HCT116 (cell line): ENCODE data around the gene KRTAP9-9. TPM values are rescaled to one million over a fixed set of nuclear protein-coding genes. Genes with fewer than 3 reads are reported as not detected.

Experiments
- ATAC-seq: fragments of 200-7000 bp; cut with Tn5 transposase; 2 replicates; pipeline ENCODE4 v1.9.1; 2020; ENCODE audit warnings: mild to moderate bottlenecking, moderate library complexity
- BruUV-seq: library from RNA; stranded (reverse); fragments of 400-500 nt; replicated peaks from 2 replicates; lab custom pipeline; 2021; lab: Mats Ljungman, UMichigan
- CTCF ChIA-PET: fragments of 300-600 bp; sonication (Branson Sonifier 250); formaldehyde crosslinking; loops from one replicate; lab custom pipeline; 2021; ENCODE audit warnings: antibody characterized with exemption; lab: Charles Lee
- POLR2A ChIA-PET: fragments of 300-600, 350-600 bp; sonication (Branson Sonifier 250); formaldehyde crosslinking; loops from one replicate; lab custom pipeline; 2021; ENCODE audit warnings: antibody characterized with exemption; lab: Charles Lee
- RAD21 ChIA-PET, 2 experiments: fragments of 300-600 bp; sonication (Branson Sonifier 250); formaldehyde crosslinking; loops; one replicate each; lab custom pipeline; 2023; ENCODE audit warnings: low total read pairs in 2 of 2; ENCODE audit not compliant: uncharacterized antibody in 2 of 2, unreplicated experiment in 2 of 2, low non-redundant PET in 1 of 2; lab: Charles Lee
- DNase-seq: peaks from one replicate; pipeline ENCODE4 v3.0.0-alpha.2; 2010; ENCODE audit warnings: low read depth, low spot score
- H2AFZ ChIP-seq: fragments of 200-600 bp; shearing (Covaris generic), sonication (generic); 2 replicates; pipeline ENCODE4 v1.6.1; 2017; ENCODE audit warnings: low read depth, mixed run types, mixed read lengths, antibody characterized with exemption, low read length; ENCODE audit not compliant: poor library complexity, severe bottlenecking
- H3K27ac ChIP-seq: 2 replicates; pipeline ENCODE4 v1.5.1; 2012; ENCODE audit warnings: low read depth, low read length
- H3K27me3 ChIP-seq: fragments of 200-600 bp; sonication (generic); 2 replicates; pipeline ENCODE4 v1.6.1; 2016; ENCODE audit warnings: mixed run types, low read length, mixed read lengths; ENCODE audit not compliant: insufficient read depth
- H3K36me3 ChIP-seq, 2 experiments: fragments of 200-500 bp in 1 of 2; fragments of 200-600 bp in 1 of 2; sonication (Bioruptor generic) in 1 of 2; sonication (generic) in 1 of 2; 2 replicates each; pipeline versions ENCODE4 v1.5.1 to v1.6.1; 2014 to 2016; ENCODE audit warnings: low read length in 2 of 2, inconsistent platforms in 1 of 2, mixed read lengths in 1 of 2, mixed run types in 1 of 2; ENCODE audit not compliant: insufficient read depth in 2 of 2, control insufficient read depth in 1 of 2
- H3K4me1 ChIP-seq, 2 experiments: fragments of 200-600 bp in 1 of 2; sonication (generic) in 1 of 2; 2 replicates each; pipeline versions ENCODE4 v1.5.1 to v1.6.1; 2012 to 2017; ENCODE audit warnings: low read length in 2 of 2, inconsistent platforms in 1 of 2, mild to moderate bottlenecking in 1 of 2, mixed read lengths in 1 of 2, mixed run types in 1 of 2, moderate library complexity in 1 of 2; ENCODE audit not compliant: insufficient read depth in 2 of 2, control insufficient read depth in 1 of 2
- H3K4me2 ChIP-seq: fragments of 200-600 bp; sonication (generic); 2 replicates; pipeline ENCODE4 v1.6.1; 2017; ENCODE audit warnings: mixed run types, low read length, mixed read lengths
- H3K4me3 ChIP-seq, 2 experiments: fragments of 200-600 bp in 1 of 2; sonication (generic) in 1 of 2; replicated peaks in 1 of 2; 2 replicates each; pipeline ENCODE4 v1.5.1; 2011 to 2016; ENCODE audit warnings: low read length in 2 of 2, control low read depth in 1 of 2, low read depth in 1 of 2, mild to moderate bottlenecking in 1 of 2, mixed read lengths in 1 of 2, mixed run types in 1 of 2
- H3K79me2 ChIP-seq: fragments of 200-600 bp; sonication (generic); 2 replicates; pipeline ENCODE4 v1.6.1; 2017; ENCODE audit warnings: mild to moderate bottlenecking, mixed run types, low read length, moderate library complexity, mixed read lengths; ENCODE audit not compliant: insufficient read depth
- H3K9ac ChIP-seq: fragments of 200-600 bp; sonication (generic); 2 replicates; pipeline ENCODE4 v1.6.1; 2016; ENCODE audit warnings: low read length, mixed read lengths
- H3K9me2 ChIP-seq: fragments of 200-600 bp; sonication (generic), shearing (Covaris generic); 2 replicates; pipeline ENCODE4 v1.6.1; 2017; ENCODE audit warnings: mixed run types, mild to moderate bottlenecking, moderate library complexity; ENCODE audit not compliant: insufficient read depth
- H3K9me3 ChIP-seq, 2 experiments: fragments of 200-500 bp in 1 of 2; fragments of 200-600 bp in 1 of 2; sonication (Bioruptor generic) in 1 of 2; sonication (generic) in 1 of 2; 2 replicates each; pipeline ENCODE4 v1.6.1; 2014 to 2017; ENCODE audit warnings: low read length in 2 of 2, mixed read lengths in 2 of 2, inconsistent platforms in 1 of 2, low read depth in 1 of 2, mild to moderate bottlenecking in 1 of 2, mixed run types in 1 of 2, moderate library complexity in 1 of 2; ENCODE audit not compliant: control insufficient read depth in 1 of 2, insufficient read depth in 1 of 2
- H4K20me1 ChIP-seq: fragments of 200-600 bp; sonication (generic), shearing (Covaris generic); 2 replicates; pipeline ENCODE4 v1.6.1; 2017; ENCODE audit warnings: mixed run types, mild to moderate bottlenecking, moderate library complexity; ENCODE audit not compliant: insufficient read depth
- CBX3 ChIP-seq: IDR thresholded peaks from 2 replicates; pipeline ENCODE4 v1.6.1; 2012; ENCODE audit warnings: low read depth
- CEBPB ChIP-seq: IDR thresholded peaks from 2 replicates; pipeline ENCODE4 v1.6.1; 2012; ENCODE audit warnings: low read depth
- EGR1 ChIP-seq: IDR thresholded peaks from 2 replicates; pipeline ENCODE4 v1.6.1; 2012; ENCODE audit warnings: low read depth
- ELF1 ChIP-seq: IDR thresholded peaks from 2 replicates; pipeline ENCODE4 v1.6.1; 2012; ENCODE audit warnings: low read depth, borderline replicate concordance
- EZH2 ChIP-seq: fragments of 200-600 bp; sonication (generic); IDR thresholded peaks from 2 replicates; pipeline ENCODE4 v1.6.1; 2017; ENCODE audit warnings: antibody characterized with exemption, mixed run types
- EZH2phosphoT487 ChIP-seq: fragments of 200-600 bp; IDR thresholded peaks from 2 replicates; pipeline ENCODE4 v1.6.1; 2018; ENCODE audit warnings: antibody characterized with exemption, borderline replicate concordance
- FOSL1 ChIP-seq: IDR thresholded peaks from 2 replicates; pipeline ENCODE4 v1.6.1; 2012; ENCODE audit warnings: low read depth
- JUND ChIP-seq: IDR thresholded peaks from 2 replicates; pipeline ENCODE4 v1.6.1; 2012
- POLR2A ChIP-seq: IDR thresholded peaks from 2 replicates; pipeline ENCODE4 v1.7.0; 2011; ENCODE audit warnings: borderline replicate concordance; ENCODE audit not compliant: insufficient read depth, insufficient read length; ENCODE audit errors: extremely low read depth
- SIN3A ChIP-seq: IDR thresholded peaks from 2 replicates; pipeline ENCODE4 v1.6.1; 2012; ENCODE audit warnings: low read depth
- SP1 ChIP-seq: IDR thresholded peaks from 2 replicates; pipeline ENCODE4 v1.6.1; 2012; ENCODE audit warnings: low read depth
- SRF ChIP-seq: IDR thresholded peaks from 2 replicates; pipeline ENCODE4 v1.6.1; 2012; ENCODE audit warnings: low read depth
- YY1 ChIP-seq: IDR thresholded peaks from 2 replicates; pipeline ENCODE4 v1.6.1; 2011; ENCODE audit warnings: low read length, low read depth, moderate library complexity, mild to moderate bottlenecking; ENCODE audit not compliant: insufficient replicate concordance; ENCODE audit errors: extremely low read depth
- ZFX ChIP-seq: fragments of 450-650 bp; IDR thresholded peaks from 2 replicates; pipeline ENCODE4 v1.6.1; 2017
- ZNF274 ChIP-seq: fragments of 200-500 bp; sonication (Bioruptor generic); IDR thresholded peaks from 2 replicates; pipeline ENCODE4 v1.6.1; 2014; ENCODE audit warnings: mild to moderate bottlenecking, low read depth, low read length, inconsistent platforms
- intact Hi-C: fragments of 100-400 bp; cut with micrococcal nuclease; formaldehyde crosslinking; loops from 2 replicates; pipeline ENCODE4 v1.10.0; 2022
- total RNA-seq: library from RNA; stranded (reverse); gene quantifications from one replicate; pipeline ENCODE4 v1.2.1, GENCODE V29; 2021; ENCODE audit not compliant: unreplicated experiment
- TF ChIP-seq, protein P1 (sequence below): IDR thresholded peaks from 2 replicates; pipeline ENCODE4 v1.6.1; 2012; ENCODE audit warnings: low read depth
- TF ChIP-seq, protein P2 (sequence below): IDR thresholded peaks from 2 replicates; pipeline ENCODE4 v1.6.1; 2011; ENCODE audit warnings: mild to moderate bottlenecking, low read length, moderate library complexity; ENCODE audit not compliant: insufficient replicate concordance; ENCODE audit errors: extremely low read depth
- TF ChIP-seq, protein P3 (sequence below): IDR thresholded peaks from 2 replicates; pipeline ENCODE4 v1.6.1; 2012
- TF ChIP-seq, protein P4 (sequence below), 3 experiments: fragments of 200-600 bp in 1 of 3; sonication (generic) in 1 of 3; IDR thresholded peaks in 2 of 3; conservative IDR thresholded peaks in 1 of 3; 2 replicates each; pipeline ENCODE4 v1.5.1; 2012 to 2017; ENCODE audit warnings: low read depth in 2 of 3, low read length in 2 of 3, antibody characterized with exemption in 1 of 3, borderline replicate concordance in 1 of 3, control low read depth in 1 of 3, mild to moderate bottlenecking in 1 of 3, mixed read lengths in 1 of 3, mixed run types in 1 of 3, moderate library complexity in 1 of 3; ENCODE audit not compliant: insufficient read depth in 1 of 3

The KRTAP9-9 gene
- total RNA-seq, 1 experiment from 2014 or later = not detected

DNA sequence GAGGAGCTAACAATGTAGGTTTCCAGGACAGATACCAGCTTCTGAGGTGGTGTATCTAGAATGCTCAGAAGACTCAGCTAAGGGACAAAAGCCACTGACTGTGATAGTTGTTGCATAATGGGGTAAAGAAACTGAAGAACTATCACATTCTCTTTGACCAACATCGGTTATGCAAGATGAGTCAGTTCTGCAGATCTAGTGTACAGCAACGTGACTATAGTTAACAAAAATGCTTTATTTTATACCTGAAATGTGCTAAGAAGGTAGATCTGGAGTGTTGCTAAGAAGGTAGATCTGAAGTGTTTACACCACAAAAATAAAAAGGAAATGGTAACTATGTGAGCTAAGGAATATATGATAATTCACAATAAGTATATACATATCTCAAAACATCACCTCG, 12.5 kb downstream of the KRTAP9-9 start:
- H4K20me1 ChIP-seq = no peaks in the 10 kb centered on the region
- H3K27me3 ChIP-seq = no peaks in the 10 kb centered on the region
- no peaks in the 10 kb centered on the region for H3K79me2 ChIP-seq
- TF ChIP-seq CBX3 (no peak), JUND (no peak), EGR1 (no peak), ZNF274 (no peak), SIN3A (no peak), ZFX (no peak), SP1 (no peak), EZH2 (no peak), YY1 (no peak), EZH2phosphoT487 (no peak), ELF1 (no peak), FOSL1 (no peak), POLR2A (no peak), SRF (no peak), CEBPB (no peak)
- TF ChIP-seq, protein P1, sequence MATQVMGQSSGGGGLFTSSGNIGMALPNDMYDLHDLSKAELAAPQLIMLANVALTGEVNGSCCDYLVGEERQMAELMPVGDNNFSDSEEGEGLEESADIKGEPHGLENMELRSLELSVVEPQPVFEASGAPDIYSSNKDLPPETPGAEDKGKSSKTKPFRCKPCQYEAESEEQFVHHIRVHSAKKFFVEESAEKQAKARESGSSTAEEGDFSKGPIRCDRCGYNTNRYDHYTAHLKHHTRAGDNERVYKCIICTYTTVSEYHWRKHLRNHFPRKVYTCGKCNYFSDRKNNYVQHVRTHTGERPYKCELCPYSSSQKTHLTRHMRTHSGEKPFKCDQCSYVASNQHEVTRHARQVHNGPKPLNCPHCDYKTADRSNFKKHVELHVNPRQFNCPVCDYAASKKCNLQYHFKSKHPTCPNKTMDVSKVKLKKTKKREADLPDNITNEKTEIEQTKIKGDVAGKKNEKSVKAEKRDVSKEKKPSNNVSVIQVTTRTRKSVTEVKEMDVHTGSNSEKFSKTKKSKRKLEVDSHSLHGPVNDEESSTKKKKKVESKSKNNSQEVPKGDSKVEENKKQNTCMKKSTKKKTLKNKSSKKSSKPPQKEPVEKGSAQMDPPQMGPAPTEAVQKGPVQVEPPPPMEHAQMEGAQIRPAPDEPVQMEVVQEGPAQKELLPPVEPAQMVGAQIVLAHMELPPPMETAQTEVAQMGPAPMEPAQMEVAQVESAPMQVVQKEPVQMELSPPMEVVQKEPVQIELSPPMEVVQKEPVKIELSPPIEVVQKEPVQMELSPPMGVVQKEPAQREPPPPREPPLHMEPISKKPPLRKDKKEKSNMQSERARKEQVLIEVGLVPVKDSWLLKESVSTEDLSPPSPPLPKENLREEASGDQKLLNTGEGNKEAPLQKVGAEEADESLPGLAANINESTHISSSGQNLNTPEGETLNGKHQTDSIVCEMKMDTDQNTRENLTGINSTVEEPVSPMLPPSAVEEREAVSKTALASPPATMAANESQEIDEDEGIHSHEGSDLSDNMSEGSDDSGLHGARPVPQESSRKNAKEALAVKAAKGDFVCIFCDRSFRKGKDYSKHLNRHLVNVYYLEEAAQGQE = no peak
- TF ChIP-seq, protein P2, sequence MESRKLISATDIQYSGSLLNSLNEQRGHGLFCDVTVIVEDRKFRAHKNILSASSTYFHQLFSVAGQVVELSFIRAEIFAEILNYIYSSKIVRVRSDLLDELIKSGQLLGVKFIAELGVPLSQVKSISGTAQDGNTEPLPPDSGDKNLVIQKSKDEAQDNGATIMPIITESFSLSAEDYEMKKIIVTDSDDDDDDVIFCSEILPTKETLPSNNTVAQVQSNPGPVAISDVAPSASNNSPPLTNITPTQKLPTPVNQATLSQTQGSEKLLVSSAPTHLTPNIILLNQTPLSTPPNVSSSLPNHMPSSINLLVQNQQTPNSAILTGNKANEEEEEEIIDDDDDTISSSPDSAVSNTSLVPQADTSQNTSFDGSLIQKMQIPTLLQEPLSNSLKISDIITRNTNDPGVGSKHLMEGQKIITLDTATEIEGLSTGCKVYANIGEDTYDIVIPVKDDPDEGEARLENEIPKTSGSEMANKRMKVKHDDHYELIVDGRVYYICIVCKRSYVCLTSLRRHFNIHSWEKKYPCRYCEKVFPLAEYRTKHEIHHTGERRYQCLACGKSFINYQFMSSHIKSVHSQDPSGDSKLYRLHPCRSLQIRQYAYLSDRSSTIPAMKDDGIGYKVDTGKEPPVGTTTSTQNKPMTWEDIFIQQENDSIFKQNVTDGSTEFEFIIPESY = no peak
- TF ChIP-seq, protein P3, sequence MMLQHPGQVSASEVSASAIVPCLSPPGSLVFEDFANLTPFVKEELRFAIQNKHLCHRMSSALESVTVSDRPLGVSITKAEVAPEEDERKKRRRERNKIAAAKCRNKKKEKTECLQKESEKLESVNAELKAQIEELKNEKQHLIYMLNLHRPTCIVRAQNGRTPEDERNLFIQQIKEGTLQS = no peak
- TF ChIP-seq, protein P4, sequence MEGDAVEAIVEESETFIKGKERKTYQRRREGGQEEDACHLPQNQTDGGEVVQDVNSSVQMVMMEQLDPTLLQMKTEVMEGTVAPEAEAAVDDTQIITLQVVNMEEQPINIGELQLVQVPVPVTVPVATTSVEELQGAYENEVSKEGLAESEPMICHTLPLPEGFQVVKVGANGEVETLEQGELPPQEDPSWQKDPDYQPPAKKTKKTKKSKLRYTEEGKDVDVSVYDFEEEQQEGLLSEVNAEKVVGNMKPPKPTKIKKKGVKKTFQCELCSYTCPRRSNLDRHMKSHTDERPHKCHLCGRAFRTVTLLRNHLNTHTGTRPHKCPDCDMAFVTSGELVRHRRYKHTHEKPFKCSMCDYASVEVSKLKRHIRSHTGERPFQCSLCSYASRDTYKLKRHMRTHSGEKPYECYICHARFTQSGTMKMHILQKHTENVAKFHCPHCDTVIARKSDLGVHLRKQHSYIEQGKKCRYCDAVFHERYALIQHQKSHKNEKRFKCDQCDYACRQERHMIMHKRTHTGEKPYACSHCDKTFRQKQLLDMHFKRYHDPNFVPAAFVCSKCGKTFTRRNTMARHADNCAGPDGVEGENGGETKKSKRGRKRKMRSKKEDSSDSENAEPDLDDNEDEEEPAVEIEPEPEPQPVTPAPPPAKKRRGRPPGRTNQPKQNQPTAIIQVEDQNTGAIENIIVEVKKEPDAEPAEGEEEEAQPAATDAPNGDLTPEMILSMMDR (IDR thresholded peaks at IDR 0.05 in 2 of 3, conservative IDR thresholded peaks at IDR 0.05 in 1 of 3; ENCODE audit: borderline replicate concordance in 1 of 3, insufficient read depth in 1 of 3, low read depth in 2 of 3, low read length in 2 of 3) = no peak
- no peaks in the 10 kb centered on the region for H3K9me3 ChIP-seq
- DNase-seq = no peak
- BruUV-seq = no TSS peak
- no peak overlapping the region for H3K4me3 ChIP-seq
- ATAC-seq = no peak
- no peaks in the 10 kb centered on the region for H3K36me3 ChIP-seq
- H3K9me2 ChIP-seq = no peaks in the 10 kb centered on the region
- intact Hi-C loops = no loop called here
- no peak overlapping the region for H3K27ac ChIP-seq
- POLR2A ChIA-PET = no interaction called here
- H3K4me1 ChIP-seq = no peaks in the 10 kb centered on the region
- no peak overlapping the region for H3K9ac ChIP-seq
- CTCF ChIA-PET = no interaction called here
- H2AFZ ChIP-seq = no peak overlapping the region
- H3K4me2 ChIP-seq = no peak overlapping the region
- RAD21 ChIA-PET = no interaction called here
